ENCODE data around the gene NANOS1.

NANOS1 gene, protein sequence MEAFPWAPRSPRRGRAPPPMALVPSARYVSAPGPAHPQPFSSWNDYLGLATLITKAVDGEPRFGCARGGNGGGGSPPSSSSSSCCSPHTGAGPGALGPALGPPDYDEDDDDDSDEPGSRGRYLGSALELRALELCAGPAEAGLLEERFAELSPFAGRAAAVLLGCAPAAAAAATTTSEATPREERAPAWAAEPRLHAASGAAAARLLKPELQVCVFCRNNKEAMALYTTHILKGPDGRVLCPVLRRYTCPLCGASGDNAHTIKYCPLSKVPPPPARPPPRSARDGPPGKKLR

DNA sequence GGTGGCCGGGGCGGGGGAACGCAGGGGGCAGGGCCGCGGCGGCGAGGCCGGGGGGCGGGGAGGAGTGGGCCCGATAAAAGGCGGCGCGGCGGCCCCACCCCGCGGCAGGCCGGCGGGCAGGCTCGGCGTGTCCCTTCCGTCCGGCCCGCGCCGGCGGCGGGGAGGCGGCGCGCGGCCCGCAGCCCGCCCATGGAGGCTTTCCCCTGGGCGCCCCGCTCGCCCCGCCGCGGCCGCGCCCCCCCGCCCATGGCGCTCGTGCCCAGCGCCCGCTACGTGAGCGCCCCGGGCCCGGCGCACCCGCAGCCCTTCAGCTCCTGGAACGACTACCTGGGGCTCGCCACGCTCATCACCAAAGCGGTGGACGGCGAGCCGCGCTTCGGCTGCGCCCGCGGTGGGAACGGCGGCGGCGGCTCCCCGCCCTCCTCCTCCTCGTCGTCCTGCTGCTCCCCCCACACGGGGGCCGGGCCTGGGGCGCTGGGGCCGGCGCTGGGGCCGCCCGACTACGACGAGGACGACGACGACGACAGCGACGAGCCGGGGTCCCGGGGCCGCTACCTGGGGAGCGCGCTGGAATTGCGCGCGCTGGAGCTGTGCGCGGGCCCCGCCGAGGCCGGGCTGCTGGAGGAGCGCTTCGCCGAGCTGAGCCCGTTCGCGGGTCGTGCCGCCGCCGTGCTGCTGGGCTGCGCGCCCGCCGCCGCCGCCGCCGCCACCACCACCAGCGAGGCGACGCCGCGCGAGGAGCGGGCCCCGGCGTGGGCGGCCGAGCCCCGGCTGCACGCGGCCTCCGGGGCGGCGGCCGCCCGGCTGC is at the start of gene NANOS1:
Gene NANOS1, plus strand, starts transcription at position 102 of the 808 bp plus-strand sequence. Its CDS starts 88 bp downstream, at position 190.
- no peak for TF ChIP-seq ZFX (IDR thresholded peaks at IDR 0.05)
- TF ChIP-seq, protein P1, sequence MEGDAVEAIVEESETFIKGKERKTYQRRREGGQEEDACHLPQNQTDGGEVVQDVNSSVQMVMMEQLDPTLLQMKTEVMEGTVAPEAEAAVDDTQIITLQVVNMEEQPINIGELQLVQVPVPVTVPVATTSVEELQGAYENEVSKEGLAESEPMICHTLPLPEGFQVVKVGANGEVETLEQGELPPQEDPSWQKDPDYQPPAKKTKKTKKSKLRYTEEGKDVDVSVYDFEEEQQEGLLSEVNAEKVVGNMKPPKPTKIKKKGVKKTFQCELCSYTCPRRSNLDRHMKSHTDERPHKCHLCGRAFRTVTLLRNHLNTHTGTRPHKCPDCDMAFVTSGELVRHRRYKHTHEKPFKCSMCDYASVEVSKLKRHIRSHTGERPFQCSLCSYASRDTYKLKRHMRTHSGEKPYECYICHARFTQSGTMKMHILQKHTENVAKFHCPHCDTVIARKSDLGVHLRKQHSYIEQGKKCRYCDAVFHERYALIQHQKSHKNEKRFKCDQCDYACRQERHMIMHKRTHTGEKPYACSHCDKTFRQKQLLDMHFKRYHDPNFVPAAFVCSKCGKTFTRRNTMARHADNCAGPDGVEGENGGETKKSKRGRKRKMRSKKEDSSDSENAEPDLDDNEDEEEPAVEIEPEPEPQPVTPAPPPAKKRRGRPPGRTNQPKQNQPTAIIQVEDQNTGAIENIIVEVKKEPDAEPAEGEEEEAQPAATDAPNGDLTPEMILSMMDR (conservative IDR thresholded peaks at IDR 0.05), result no peak
- peak within 1 kb of the TSS; percentile 8; the same call in 1 of the 2 replicates for H3K27ac ChIP-seq

DNA sequence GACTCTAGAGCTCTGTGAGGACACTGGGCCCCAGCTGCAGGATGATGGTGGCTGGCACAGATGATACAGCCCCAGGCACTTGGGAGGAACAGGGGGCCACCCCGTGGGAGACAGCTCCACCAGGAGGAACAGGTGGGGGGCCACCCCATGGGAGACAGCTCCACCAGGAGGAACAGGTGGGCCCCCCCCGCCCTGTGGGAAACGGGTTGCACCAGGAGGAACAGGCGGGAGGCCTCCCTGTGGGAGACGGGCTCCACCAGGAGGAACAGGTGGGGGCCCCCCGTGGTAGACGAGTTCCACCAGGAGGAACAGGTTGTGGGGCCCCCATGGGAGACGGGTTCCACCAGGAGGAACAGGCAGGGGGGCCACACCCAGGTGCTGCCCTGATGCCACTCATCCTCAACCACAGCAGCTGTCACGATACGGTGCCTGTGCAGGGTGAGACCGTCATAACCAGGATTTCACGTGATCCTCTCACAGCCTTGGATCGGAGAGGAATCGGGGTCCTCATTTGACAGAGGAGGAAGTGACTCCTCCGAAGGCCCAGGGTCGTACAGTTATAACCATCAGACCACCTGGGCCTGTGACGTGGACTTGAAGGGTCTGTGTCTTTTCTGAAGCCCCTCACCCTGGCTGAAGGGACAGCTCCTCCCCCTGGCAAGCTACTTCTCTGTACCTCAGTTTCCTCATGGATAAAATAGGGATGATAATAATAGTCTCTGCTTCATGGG is 49.2 kb upstream of the NANOS1 start:
- H3K27ac ChIP-seq, result no peak overlapping the region
- TF ChIP-seq, protein P1 (conservative IDR thresholded peaks at IDR 0.05), result no peak
- no peak for TF ChIP-seq ZFX (IDR thresholded peaks at IDR 0.05)

DNA sequence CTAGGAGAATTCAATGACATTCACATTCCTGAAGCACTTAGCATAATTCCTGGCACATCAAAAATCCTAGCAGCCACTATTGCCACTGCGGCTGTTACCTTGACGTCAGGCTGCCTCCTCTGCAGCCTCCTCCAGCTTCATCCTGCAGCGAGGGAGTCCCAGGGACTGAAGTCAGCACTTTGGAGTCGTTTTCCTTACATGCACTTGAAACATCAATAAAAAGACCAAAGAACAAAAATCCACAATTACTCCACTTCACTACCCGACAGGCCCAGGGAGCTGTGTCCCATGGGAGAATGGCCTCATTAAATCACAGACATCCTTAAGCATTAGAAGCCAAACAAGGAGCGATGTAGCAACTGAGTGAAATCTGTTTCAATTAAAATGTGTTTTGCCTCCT is 48.6 kb upstream of the NANOS1 start:
- no peak overlapping the region for H3K27ac ChIP-seq
- TF ChIP-seq ZFX (IDR thresholded peaks at IDR 0.05), result no peak
- TF ChIP-seq, protein P1 (conservative IDR thresholded peaks at IDR 0.05), result no peak

DNA sequence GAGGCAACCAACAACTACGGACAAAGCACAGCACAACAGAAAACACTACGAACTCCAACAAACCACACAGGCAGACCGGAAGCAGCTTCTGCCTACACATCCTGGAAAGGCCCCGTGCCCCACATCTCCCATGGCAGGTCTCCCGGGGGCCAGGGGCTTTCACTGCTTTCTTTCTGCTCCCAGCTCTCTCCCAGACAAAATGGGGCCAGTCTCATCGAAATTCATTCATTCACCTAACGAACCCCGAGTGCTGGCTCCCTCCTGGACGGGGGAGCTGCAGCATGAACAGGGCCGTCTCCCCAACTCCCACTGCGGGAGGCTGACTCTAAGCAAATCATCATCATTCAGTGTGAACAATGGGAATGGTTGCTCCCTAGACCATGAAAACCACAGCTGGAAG is 47.6 kb upstream of the NANOS1 start:
- TF ChIP-seq ZFX (IDR thresholded peaks at IDR 0.05), result no peak
- TF ChIP-seq, protein P1 (conservative IDR thresholded peaks at IDR 0.05), result no peak
- no peak overlapping the region for H3K27ac ChIP-seq

DNA sequence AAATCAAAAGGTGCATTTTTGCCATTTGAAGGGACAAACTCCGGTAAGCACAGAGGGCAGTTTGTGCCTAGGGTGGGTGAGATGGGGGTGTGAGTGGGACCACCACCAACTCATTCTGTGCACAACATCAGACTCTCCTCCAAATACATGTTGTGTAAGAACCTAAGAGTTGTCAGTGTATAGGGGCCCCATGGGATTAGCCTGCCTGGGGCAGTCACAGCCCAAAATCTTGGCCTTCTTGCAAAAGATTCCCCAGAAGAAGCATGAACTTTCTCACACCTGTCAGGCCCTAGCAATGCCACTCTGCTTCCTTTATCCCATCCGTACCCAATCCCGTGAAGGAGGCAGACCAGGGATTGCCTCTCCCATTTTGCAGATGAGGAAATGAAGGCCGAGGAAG is 47.1 kb upstream of the NANOS1 start:
- TF ChIP-seq, protein P1 (conservative IDR thresholded peaks at IDR 0.05), result no peak
- no peak for TF ChIP-seq ZFX (IDR thresholded peaks at IDR 0.05)
- no peak overlapping the region for H3K27ac ChIP-seq

DNA sequence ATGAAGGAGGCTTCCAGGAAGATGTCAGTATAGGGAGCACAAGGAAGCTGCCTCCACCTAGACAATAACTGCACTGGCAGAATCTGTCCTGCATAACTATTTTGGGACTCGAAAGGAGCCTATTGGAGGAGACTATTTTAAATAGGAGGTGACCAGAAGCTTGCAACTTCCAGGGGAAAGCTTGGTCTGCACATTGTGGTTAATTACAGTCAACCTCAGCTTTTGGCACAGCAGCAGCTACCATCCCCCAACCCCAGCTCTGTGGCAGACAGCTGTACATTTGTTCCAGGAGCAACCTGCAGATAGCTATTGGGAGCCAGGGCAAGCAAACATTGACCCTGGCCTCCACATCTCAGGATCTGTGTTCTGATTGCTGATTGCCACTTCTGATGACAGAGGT is 46.3 kb upstream of the NANOS1 start:
- TF ChIP-seq, protein P1 (conservative IDR thresholded peaks at IDR 0.05), result no peak
- TF ChIP-seq ZFX (IDR thresholded peaks at IDR 0.05), result no peak
- no peak overlapping the region for H3K27ac ChIP-seq

All from C4-2B (cell line).